Peyer's patch (tissue), 4 donors: ENCODE data around the gene MBD3L2. TPM values are rescaled to one million over a fixed set of nuclear protein-coding genes. Genes with fewer than 3 reads are reported as not detected.

ENCODE experiments used
- DNase-seq, 3 donors: peaks; one replicate each; pipeline ENCODE4 v3.0.0-alpha.2; 2017 to 2019
- H3K27ac ChIP-seq, 4 donors: fragments of 200-600 bp; sonication (generic); one replicate each; pipeline ENCODE4 v1.5.1; 2016 to 2019
- H3K27me3 ChIP-seq, 2 donors: fragments of 200-600 bp; sonication (generic); one replicate each; pipeline ENCODE4 v1.5.1; 2019
- H3K36me3 ChIP-seq, 3 donors: fragments of 200-600 bp; sonication (generic); one replicate each; pipeline ENCODE4 v1.5.1; 2016 to 2019
- H3K4me1 ChIP-seq, 4 donors: fragments of 200-600 bp; sonication (generic); one replicate each; pipeline ENCODE4 v1.5.1; 2016 to 2019
- H3K4me3 ChIP-seq, 4 donors: fragments of 200-600 bp; sonication (generic); 1 replicate in 3 of 4; 2 replicates in 1 of 4; pipeline ENCODE4 v1.5.1; 2016 to 2019; ENCODE audit warnings: mild to moderate bottlenecking in 1 of 4
- H3K9me3 ChIP-seq, 4 donors: fragments of 200-600 bp; sonication (generic); one replicate each; pipeline ENCODE4 v1.5.1; 2016 to 2019; ENCODE audit warnings: mild to moderate bottlenecking in 1 of 4
- POLR2A ChIP-seq, 2 donors: fragments of 450-650 bp; IDR thresholded peaks; one replicate each; pipeline ENCODE4 v1.5.1; 2017; ENCODE audit warnings: antibody characterized with exemption in 2 of 2, mild to moderate bottlenecking in 2 of 2, moderate library complexity in 2 of 2
- total RNA-seq, 4 donors: library from RNA; depleted of rRNA; stranded (reverse); fragments of >200 nt; gene quantifications; one replicate each; pipeline ENCODE4 v1.1.0, GENCODE V29; 2016
- TF ChIP-seq, protein P1 (sequence below), 6 experiments: fragments of 450-650 bp in 4 of 6; fragments of 200-600 bp in 2 of 6; sonication (generic) in 1 of 6; IDR thresholded peaks; one replicate each; pipeline ENCODE4 v1.5.1; 2017 to 2019; ENCODE audit warnings: antibody characterized with exemption in 6 of 6, mild to moderate bottlenecking in 3 of 6, moderate library complexity in 1 of 6

The MBD3L2 gene
- total RNA-seq, 4 donors from 2014 or later, result not detected

GRCh38 chr19:7074705-7075282 lies 25.7 kb downstream of the MBD3L2 start:
- Histone ChIP-seq H3K36me3 (peaks cover 8 to 92% (median 22%) of the 10 kb centered on the region in 3 donors), H3K4me1 (peaks cover 0 to 10% (median 7%) of the 10 kb centered on the region in 4 donors), H3K4me3 (no peak overlapping the region), H3K27me3 (no peaks in the 10 kb centered on the region), H3K9me3 (peaks cover 0 to 38% (median 13%) of the 10 kb centered on the region in 4 donors), H3K27ac (no peak overlapping the region)
- TF ChIP-seq, protein P1, sequence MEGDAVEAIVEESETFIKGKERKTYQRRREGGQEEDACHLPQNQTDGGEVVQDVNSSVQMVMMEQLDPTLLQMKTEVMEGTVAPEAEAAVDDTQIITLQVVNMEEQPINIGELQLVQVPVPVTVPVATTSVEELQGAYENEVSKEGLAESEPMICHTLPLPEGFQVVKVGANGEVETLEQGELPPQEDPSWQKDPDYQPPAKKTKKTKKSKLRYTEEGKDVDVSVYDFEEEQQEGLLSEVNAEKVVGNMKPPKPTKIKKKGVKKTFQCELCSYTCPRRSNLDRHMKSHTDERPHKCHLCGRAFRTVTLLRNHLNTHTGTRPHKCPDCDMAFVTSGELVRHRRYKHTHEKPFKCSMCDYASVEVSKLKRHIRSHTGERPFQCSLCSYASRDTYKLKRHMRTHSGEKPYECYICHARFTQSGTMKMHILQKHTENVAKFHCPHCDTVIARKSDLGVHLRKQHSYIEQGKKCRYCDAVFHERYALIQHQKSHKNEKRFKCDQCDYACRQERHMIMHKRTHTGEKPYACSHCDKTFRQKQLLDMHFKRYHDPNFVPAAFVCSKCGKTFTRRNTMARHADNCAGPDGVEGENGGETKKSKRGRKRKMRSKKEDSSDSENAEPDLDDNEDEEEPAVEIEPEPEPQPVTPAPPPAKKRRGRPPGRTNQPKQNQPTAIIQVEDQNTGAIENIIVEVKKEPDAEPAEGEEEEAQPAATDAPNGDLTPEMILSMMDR (IDR thresholded peaks at IDR 0.05), result no peak
- TF ChIP-seq POLR2A (IDR thresholded peaks at IDR 0.05), result no peak
- no peak for DNase-seq

DNA sequence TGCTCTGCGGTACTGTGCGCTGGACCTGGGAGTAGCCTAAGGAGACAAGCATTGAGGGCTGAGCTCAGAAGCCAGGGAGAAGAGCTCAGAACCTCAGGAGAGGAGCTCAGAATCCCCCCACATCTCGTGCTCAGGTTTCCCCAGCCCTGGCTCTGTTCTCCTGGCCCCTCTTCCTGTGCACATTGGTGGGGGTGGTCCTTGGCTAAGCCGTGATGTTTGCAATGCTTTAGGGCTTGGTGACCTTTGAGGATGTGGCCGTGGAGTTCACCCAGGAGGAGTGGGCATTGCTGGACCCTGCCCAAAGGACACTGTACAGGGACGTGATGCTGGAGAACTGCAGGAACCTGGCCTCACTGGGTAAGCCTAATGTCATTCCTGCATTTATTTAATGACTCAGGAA lies 27.0 kb downstream of the MBD3L2 start:
- TF ChIP-seq, protein P1 (IDR thresholded peaks at IDR 0.05), result no peak
- no peak for TF ChIP-seq POLR2A (IDR thresholded peaks at IDR 0.05)
- Histone ChIP-seq H3K4me3 (no peak overlapping the region), H3K36me3 (peaks cover 15 to 100% (median 32%) of the 10 kb centered on the region in 3 donors), H3K9me3 (peaks cover 0 to 52% (median 24%) of the 10 kb centered on the region in 4 donors), H3K27me3 (no peaks in the 10 kb centered on the region), H3K27ac (no peak overlapping the region), H3K4me1 (no peaks in the 10 kb centered on the region)
- no peak for DNase-seq

- Histone ChIP-seq H3K4me3 (no peak overlapping the region), H3K27ac (no peak overlapping the region), H3K36me3 (peaks cover 21 to 100% (median 46%) of the 10 kb centered on the region in 3 donors), H3K27me3 (no peaks in the 10 kb centered on the region), H3K4me1 (no peaks in the 10 kb centered on the region), H3K9me3 (peaks cover 0 to 70% (median 36%) of the 10 kb centered on the region in 4 donors)
- DNase-seq, result no peak
- no peak for TF ChIP-seq POLR2A (IDR thresholded peaks at IDR 0.05)
These were observed 28.9 kb downstream of the MBD3L2 start for GRCh38 chr19:7078008-7078407.

DNA sequence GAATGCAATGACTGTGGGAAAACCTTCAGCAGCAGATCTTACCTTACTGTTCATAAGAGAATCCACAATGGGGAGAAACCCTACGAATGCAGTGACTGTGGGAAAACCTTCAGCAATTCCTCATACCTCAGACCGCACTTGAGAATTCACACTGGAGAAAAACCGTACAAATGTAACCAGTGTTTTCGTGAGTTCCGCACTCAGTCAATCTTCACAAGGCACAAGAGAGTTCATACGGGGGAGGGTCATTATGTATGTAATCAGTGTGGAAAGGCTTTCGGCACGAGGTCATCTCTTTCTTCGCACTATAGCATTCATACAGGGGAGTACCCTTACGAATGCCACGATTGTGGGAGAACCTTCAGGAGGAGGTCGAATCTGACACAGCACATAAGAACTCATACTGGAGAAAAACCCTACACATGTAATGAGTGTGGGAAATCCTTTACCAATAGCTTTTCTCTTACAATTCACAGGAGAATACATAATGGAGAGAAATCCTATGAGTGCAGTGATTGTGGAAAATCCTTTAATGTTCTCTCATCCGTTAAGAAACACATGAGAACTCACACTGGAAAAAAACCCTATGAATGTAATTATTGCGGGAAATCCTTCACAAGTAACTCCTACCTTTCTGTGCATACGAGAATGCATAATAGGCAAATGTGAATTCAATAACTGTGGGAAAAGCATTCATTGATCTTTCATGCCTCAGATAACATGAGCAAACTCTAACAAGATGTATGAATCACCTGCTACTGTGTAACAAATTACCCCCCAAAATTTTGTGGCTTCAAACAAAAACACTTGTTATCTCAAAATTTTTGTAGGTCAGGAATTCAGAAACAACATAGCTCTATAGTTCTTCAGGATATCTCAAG lies 34.2 kb downstream of the MBD3L2 start:
- no peak overlapping the region for H3K27ac ChIP-seq
- H3K9me3 ChIP-seq, result peaks cover 0 to 99% (median 53%) of the 10 kb centered on the region in 4 donors
- H3K36me3 ChIP-seq, result peaks cover 17 to 72% (median 32%) of the 10 kb centered on the region in 3 donors
- DNase-seq, result no peak
- no peaks in the 10 kb centered on the region for H3K27me3 ChIP-seq
- no peaks in the 10 kb centered on the region for H3K4me1 ChIP-seq
- H3K4me3 ChIP-seq, result no peak overlapping the region
- no peak for TF ChIP-seq POLR2A (IDR thresholded peaks at IDR 0.05)

- TF ChIP-seq, protein P1 (IDR thresholded peaks at IDR 0.05), result no peak
- no peak for TF ChIP-seq POLR2A (IDR thresholded peaks at IDR 0.05)
- Histone ChIP-seq H3K9me3 (peaks cover 0 to 63% (median 31%) of the 10 kb centered on the region in 4 donors), H3K36me3 (peaks cover 0 to 17% (median 0%) of the 10 kb centered on the region in 3 donors)
These were observed 39.9 kb downstream of the MBD3L2 start for GRCh38 chr19:7088999-7089398.

GRCh38 chr19:7098096-7098495 lies 49.0 kb downstream of the MBD3L2 start:
- Histone ChIP-seq H3K9me3 (peaks cover 0 to 14% (median 7%) of the 10 kb centered on the region in 4 donors), H3K36me3 (no peaks in the 10 kb centered on the region), H3K27me3 (no peaks in the 10 kb centered on the region), H3K4me3 (no peak overlapping the region), H3K27ac (no peak overlapping the region), H3K4me1 (peaks cover 0 to 6% (median 0%) of the 10 kb centered on the region in 4 donors)
- TF ChIP-seq, protein P1 (IDR thresholded peaks at IDR 0.05), result no peak
- no peak for TF ChIP-seq POLR2A (IDR thresholded peaks at IDR 0.05)
- no peak for DNase-seq

More at GRCh38 chr19:7088999-7089398, 39.9 kb downstream of the MBD3L2 start:
- DNase-seq, result no peak
- Histone ChIP-seq H3K27ac (no peak overlapping the region), H3K4me3 (no peak overlapping the region), H3K27me3 (no peaks in the 10 kb centered on the region), H3K4me1 (no peaks in the 10 kb centered on the region)
